Gastrocnemius medialis (tissue), 4 donors: ENCODE data around the gene ZFR. TPM values are rescaled to one million over a fixed set of nuclear protein-coding genes. Genes with fewer than 3 reads are reported as not detected.

Source experiments
- ATAC-seq, 2 donors: fragments of 150-250 bp; one replicate each; pipeline ENCODE4 v1.9.1; 2016
- DNase-seq, 2 donors: peaks; one replicate each; pipeline ENCODE4 v3.0.0-alpha.2; 2019
- H3K27ac ChIP-seq, 4 donors: fragments of 200-600 bp; sonication (generic); 1 replicate in 1 of 4; 2 replicates in 3 of 4; pipeline ENCODE4 v1.5.1; 2016 to 2018; ENCODE audit warnings: mild to moderate bottlenecking in 2 of 4, moderate library complexity in 1 of 4
- H3K27me3 ChIP-seq, 3 donors: fragments of 200-600 bp; sonication (generic) in 2 of 3; 1 replicate in 1 of 3; 2 replicates in 2 of 3; pipeline versions ENCODE4 v1.5.1 to v1.6.0; 2016 to 2019; ENCODE audit warnings: mild to moderate bottlenecking in 1 of 3, moderate library complexity in 1 of 3
- H3K36me3 ChIP-seq, 2 donors: fragments of 200-600 bp; sonication (generic) in 1 of 2; one replicate each; pipeline ENCODE4 v1.5.1; 2017 to 2018
- H3K4me1 ChIP-seq, 2 donors: fragments of 200-600 bp; sonication (generic) in 1 of 2; one replicate each; pipeline ENCODE4 v1.5.1; 2016 to 2017; ENCODE audit warnings: mild to moderate bottlenecking in 2 of 2
- H3K4me3 ChIP-seq, 4 donors: fragments of 200-600 bp; sonication (generic) in 3 of 4; 1 replicate in 1 of 4; 2 replicates in 3 of 4; pipeline ENCODE4 v1.5.1; 2016 to 2019; ENCODE audit warnings: mild to moderate bottlenecking in 2 of 4
- H3K9me3 ChIP-seq, 3 donors: fragments of 200-600 bp; sonication (generic) in 2 of 3; 1 replicate in 1 of 3; 2 replicates in 2 of 3; pipeline ENCODE4 v1.5.1; 2016 to 2019
- CTCF ChIP-seq, 5 experiments: fragments of 450-650 bp in 3 of 5; fragments of 200-600 bp in 2 of 5; sonication (generic) in 2 of 5; IDR thresholded peaks in 4 of 5; conservative IDR thresholded peaks in 1 of 5; 1 replicate in 4 of 5; 2 replicates in 1 of 5; pipeline ENCODE4 v1.5.1; 2016 to 2019; ENCODE audit warnings: antibody characterized with exemption in 5 of 5, mild to moderate bottlenecking in 3 of 5, moderate library complexity in 3 of 5
- POLR2A ChIP-seq, 2 donors: fragments of 450-650 bp; IDR thresholded peaks; one replicate each; pipeline ENCODE4 v1.6.1; 2017; ENCODE audit warnings: antibody characterized with exemption in 2 of 2, mild to moderate bottlenecking in 2 of 2, moderate library complexity in 2 of 2
- in situ Hi-C, 4 donors: fragments of 200-750 bp; cut with MboI; loops; one replicate each; pipeline versions ENCODE4 v1.15.0 to v1.8.0; 2017; ENCODE audit warnings: low sequenced_read_pairs in 4 of 4
- intact Hi-C: fragments of 100-400 bp; cut with DNase I; formaldehyde crosslinking; loops from one replicate; pipeline ENCODE4 v1.15.1; 2023; ENCODE audit warnings: low total_unique reads
- total RNA-seq, 4 donors: library from RNA; depleted of rRNA; stranded (reverse); fragments of >200 nt; gene quantifications; one replicate each; pipeline versions ENCODE4 v1.1.0 to v1.2.3, GENCODE V29; 2016

ZFR gene
- total RNA-seq, 4 donors from 2014 or later, result 84.0 to 109 (median 89.4) TPM

GRCh38 chr5:32343058-32343672, 101.4 kb downstream of the ZFR start:
- intact Hi-C loops (no loop called here), in situ Hi-C loops (loop anchor here in 2 of 4 donors (25.0 kb wide), 2 partner anchors 106 to 506 kb away; no protein-coding TSS in a partner anchor)
- DNase-seq (no peak), ATAC-seq (no peak)
- Histone ChIP-seq H3K9me3 (no peaks in the 10 kb centered on the region), H3K4me1 (no peaks in the 10 kb centered on the region), H3K27me3 (no peaks in the 10 kb centered on the region), H3K36me3 (no peaks in the 10 kb centered on the region), H3K4me3 (no peak overlapping the region), H3K27ac (no peak overlapping the region)
- TF ChIP-seq POLR2A (IDR thresholded peaks at IDR 0.05), result no peak
- TF ChIP-seq CTCF (IDR thresholded peaks at IDR 0.05 in 4 of 5, conservative IDR thresholded peaks at IDR 0.05 in 1 of 5), result no peak

GRCh38 chr5:32342656-32343055, 101.9 kb downstream of the ZFR start:
- no peak for ATAC-seq
- H3K27ac ChIP-seq, result no peak overlapping the region
- no peak overlapping the region for H3K4me3 ChIP-seq
- no peaks in the 10 kb centered on the region for H3K4me1 ChIP-seq
- H3K27me3 ChIP-seq, result no peaks in the 10 kb centered on the region
- in situ Hi-C loops (loop anchor here in 2 of 4 donors (25.0 kb wide), 2 partner anchors 105 to 505 kb away; no protein-coding TSS in a partner anchor), intact Hi-C loops (no loop called here)
- H3K9me3 ChIP-seq, result no peaks in the 10 kb centered on the region
- H3K36me3 ChIP-seq, result no peaks in the 10 kb centered on the region
- no peak for TF ChIP-seq POLR2A (IDR thresholded peaks at IDR 0.05)
- TF ChIP-seq CTCF (IDR thresholded peaks at IDR 0.05 in 4 of 5, conservative IDR thresholded peaks at IDR 0.05 in 1 of 5), result no peak
- DNase-seq, result no peak

GRCh38 chr5:32339878-32340277, 104.7 kb downstream of the ZFR start:
- ATAC-seq (no peak), DNase-seq (no peak)
- no peaks in the 10 kb centered on the region for H3K27me3 ChIP-seq
- in situ Hi-C loops, result loop anchor here in 2 of 4 donors (25.0 kb wide), 2 partner anchors 103 to 503 kb away; no protein-coding TSS in a partner anchor
- intact Hi-C loops, result no loop called here
- no peak overlapping the region for H3K4me3 ChIP-seq
- H3K36me3 ChIP-seq, result no peaks in the 10 kb centered on the region
- H3K27ac ChIP-seq, result no peak overlapping the region
- no peak for TF ChIP-seq POLR2A (IDR thresholded peaks at IDR 0.05)
- TF ChIP-seq CTCF (IDR thresholded peaks at IDR 0.05 in 4 of 5, conservative IDR thresholded peaks at IDR 0.05 in 1 of 5), result no peak
- H3K4me1 ChIP-seq, result no peaks in the 10 kb centered on the region
- H3K9me3 ChIP-seq, result no peaks in the 10 kb centered on the region

- no peak for ATAC-seq
- no peak overlapping the region for H3K4me3 ChIP-seq
- H3K27ac ChIP-seq, result no peak overlapping the region
- in situ Hi-C loops, result loop anchor here in 2 of 4 donors (25.0 kb wide), 2 partner anchors 102 to 502 kb away; no protein-coding TSS in a partner anchor
- intact Hi-C loops, result no loop called here
- no peaks in the 10 kb centered on the region for H3K27me3 ChIP-seq
- no peak for TF ChIP-seq CTCF (IDR thresholded peaks at IDR 0.05 in 4 of 5, conservative IDR thresholded peaks at IDR 0.05 in 1 of 5)
- TF ChIP-seq POLR2A (IDR thresholded peaks at IDR 0.05), result no peak
- H3K9me3 ChIP-seq, result no peaks in the 10 kb centered on the region
- no peak for DNase-seq
- H3K36me3 ChIP-seq, result no peaks in the 10 kb centered on the region
- H3K4me1 ChIP-seq, result no peaks in the 10 kb centered on the region
Measured at GRCh38 chr5:32339198-32339597, 105.3 kb downstream of the ZFR start.
